H7 (cell line): ENCODE results near the gene TTBK1. TPM values are rescaled to one million over a fixed set of nuclear protein-coding genes. Genes with fewer than 3 reads are reported as not detected.
"Not testable (repeated sequence)": the region's sequence is repeated elsewhere in the genome, so short reads cannot be mapped to it uniquely, and the experiment has no call there.

Experiments used
- DNase-seq: peaks from one replicate; pipeline ENCODE4 v3.0.0; 2012
- H3K27me3 ChIP-seq: 2 replicates; pipeline ENCODE4 v1.6.0; 2011; ENCODE audit warnings: mild to moderate bottlenecking, low read length; ENCODE audit not compliant: control insufficient read depth, insufficient read depth
- H3K36me3 ChIP-seq: replicated peaks from 2 replicates; pipeline ENCODE4 v1.5.1; 2011; ENCODE audit warnings: low read length; ENCODE audit not compliant: control insufficient read depth, insufficient read depth
- H3K4me3 ChIP-seq: 2 replicates; pipeline ENCODE4 v1.5.1; 2011; ENCODE audit warnings: low read depth, mild to moderate bottlenecking, control low read depth, low read length, moderate library complexity; ENCODE audit not compliant: insufficient read depth
- total RNA-seq: library from RNA; depleted of rRNA; stranded (reverse); fragments of >200 nt; shearing (Covaris generic); gene quantifications from 2 replicates; pipeline ENCODE4 v1.2.3, GENCODE V29; 2014

The TTBK1 gene
- total RNA-seq, 1 experiment from 2014 or later: not detected

- Histone ChIP-seq H3K36me3 (no peaks in the 10 kb centered on the region; the same call in none of the 2 replicates), H3K27me3 (no peaks in the 10 kb centered on the region)
These were observed 58.0 kb downstream of the TTBK1 start for GRCh38 chr6:43301081-43301870.

GRCh38 chr6:43302126-43302525 lies 58.8 kb downstream of the TTBK1 start:
- Histone ChIP-seq H3K4me3 (no peak overlapping the region), H3K36me3 (no peaks in the 10 kb centered on the region; the same call in none of the 2 replicates), H3K27me3 (no peaks in the 10 kb centered on the region)
- peak; percentile 36 for DNase-seq

More at GRCh38 chr6:43301081-43301870, 58.0 kb downstream of the TTBK1 start:
- peak; percentile 13 for DNase-seq
- H3K4me3 ChIP-seq: no peak overlapping the region

GRCh38 chr6:43303006-43303405 lies 59.7 kb downstream of the TTBK1 start:
- not testable (repeated sequence) for H3K4me3 ChIP-seq, H3K27me3 ChIP-seq, H3K36me3 ChIP-seq
- DNase-seq: peak; percentile 7

GRCh38 chr6:43303751-43304331 lies 60.6 kb downstream of the TTBK1 start:
- peak; percentile 21 for DNase-seq

GRCh38 chr6:43304361-43304760 lies 61.1 kb downstream of the TTBK1 start:
- no peaks in the 10 kb centered on the region; the same call in none of the 2 replicates for H3K36me3 ChIP-seq
- peak; percentile 11 for DNase-seq
- H3K4me3 ChIP-seq: no peak overlapping the region
- peaks cover 8% of the 10 kb centered on the region for H3K27me3 ChIP-seq

More at GRCh38 chr6:43303751-43304331, 60.6 kb downstream of the TTBK1 start:
- Histone ChIP-seq H3K27me3 (peaks cover 6% of the 10 kb centered on the region), H3K4me3 (no peak overlapping the region), H3K36me3 (no peaks in the 10 kb centered on the region; the same call in none of the 2 replicates)

GRCh38 chr6:43304882-43305281 lies 61.6 kb downstream of the TTBK1 start:
- peaks cover 8% of the 10 kb centered on the region for H3K27me3 ChIP-seq
- H3K4me3 ChIP-seq: no peak overlapping the region
- no peaks in the 10 kb centered on the region; the same call in none of the 2 replicates for H3K36me3 ChIP-seq
- no peak for DNase-seq

GRCh38 chr6:43306086-43306485 lies 62.8 kb downstream of the TTBK1 start:
- Histone ChIP-seq H3K27me3 (peaks cover 8% of the 10 kb centered on the region), H3K36me3 (no peaks in the 10 kb centered on the region; the same call in none of the 2 replicates), H3K4me3 (no peak overlapping the region)
- DNase-seq: no peak

GRCh38 chr6:43307451-43308100 lies 64.3 kb downstream of the TTBK1 start:
- DNase-seq: no peak
- H3K4me3 ChIP-seq: no peak overlapping the region

GRCh38 chr6:43308101-43308989 lies 65.1 kb downstream of the TTBK1 start, which contains the start of gene CRIP3:
Gene CRIP3, minus strand, starts transcription at chr6:43308826. Its CDS starts 34 bp downstream, at chr6:43308792.
- Histone ChIP-seq H3K36me3 (no peaks in the 10 kb centered on the region; the same call in none of the 2 replicates), H3K4me3 (peak within 1 kb of the TSS; percentile 71), H3K27me3 (peaks cover 8% of the 10 kb centered on the region)
- DNase-seq: peak; percentile 89

More at GRCh38 chr6:43307451-43308100, 64.3 kb downstream of the TTBK1 start:
- H3K36me3 ChIP-seq: no peaks in the 10 kb centered on the region; the same call in none of the 2 replicates
- peaks cover 8% of the 10 kb centered on the region for H3K27me3 ChIP-seq

GRCh38 chr6:43308990-43309477 lies 65.8 kb downstream of the TTBK1 start:
- Histone ChIP-seq H3K4me3 (peak overlapping the region; percentile 71), H3K36me3 (no peaks in the 10 kb centered on the region; the same call in none of the 2 replicates), H3K27me3 (peaks cover 8% of the 10 kb centered on the region)
- no peak for DNase-seq

- no peak for DNase-seq
- H3K27me3 ChIP-seq: peaks cover 8% of the 10 kb centered on the region
- H3K36me3 ChIP-seq: no peaks in the 10 kb centered on the region; the same call in none of the 2 replicates
- no peak overlapping the region for H3K4me3 ChIP-seq
These were observed 66.9 kb downstream of the TTBK1 start for GRCh38 chr6:43310134-43310533.

- DNase-seq: no peak
- no peak overlapping the region for H3K4me3 ChIP-seq
- H3K36me3 ChIP-seq: no peaks in the 10 kb centered on the region; the same call in none of the 2 replicates
- H3K27me3 ChIP-seq: peaks cover 8% of the 10 kb centered on the region
These were observed 67.3 kb downstream of the TTBK1 start for GRCh38 chr6:43310624-43311023.

- H3K27me3 ChIP-seq: peaks cover 8% of the 10 kb centered on the region
- H3K4me3 ChIP-seq: no peak overlapping the region
- H3K36me3 ChIP-seq: no peaks in the 10 kb centered on the region; the same call in 1 of the 2 replicates
- no peak for DNase-seq
These were observed 68.4 kb downstream of the TTBK1 start for GRCh38 chr6:43311666-43312065.
